GM12872 (cell line): Measurements from ENCODE around the gene GRK5.

Experiments used
- TF ChIP-seq, protein P1 (sequence below): IDR thresholded peaks from 3 replicates; pipeline ENCODE4 v1.5.1; 2011; ENCODE audit warnings: low read depth, mild to moderate bottlenecking, low read length, moderate library complexity; ENCODE audit not compliant: insufficient read depth

The GRK5 gene

DNA sequence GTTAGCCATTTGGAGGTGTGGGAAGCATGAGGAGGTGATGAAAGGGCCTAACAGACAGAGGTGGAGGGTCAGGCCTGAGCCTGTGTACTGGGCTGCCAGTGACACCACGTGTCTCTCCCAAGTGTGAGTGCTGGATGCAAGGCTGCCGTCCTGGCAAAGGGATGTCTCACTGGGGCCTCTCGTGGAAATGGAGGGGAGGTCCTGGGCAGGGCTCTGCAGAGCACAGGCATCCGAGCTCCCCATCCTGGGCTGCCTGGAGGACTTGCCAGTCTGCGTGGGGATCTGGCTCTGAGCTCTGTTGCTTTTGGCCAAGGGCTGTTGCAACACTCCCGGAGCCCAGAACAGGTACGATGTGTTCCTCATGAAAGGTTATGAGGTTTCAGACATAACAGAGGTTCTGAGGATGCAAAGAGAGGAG lies 77.3 kb downstream of the GRK5 start:
- TF ChIP-seq, protein P1, sequence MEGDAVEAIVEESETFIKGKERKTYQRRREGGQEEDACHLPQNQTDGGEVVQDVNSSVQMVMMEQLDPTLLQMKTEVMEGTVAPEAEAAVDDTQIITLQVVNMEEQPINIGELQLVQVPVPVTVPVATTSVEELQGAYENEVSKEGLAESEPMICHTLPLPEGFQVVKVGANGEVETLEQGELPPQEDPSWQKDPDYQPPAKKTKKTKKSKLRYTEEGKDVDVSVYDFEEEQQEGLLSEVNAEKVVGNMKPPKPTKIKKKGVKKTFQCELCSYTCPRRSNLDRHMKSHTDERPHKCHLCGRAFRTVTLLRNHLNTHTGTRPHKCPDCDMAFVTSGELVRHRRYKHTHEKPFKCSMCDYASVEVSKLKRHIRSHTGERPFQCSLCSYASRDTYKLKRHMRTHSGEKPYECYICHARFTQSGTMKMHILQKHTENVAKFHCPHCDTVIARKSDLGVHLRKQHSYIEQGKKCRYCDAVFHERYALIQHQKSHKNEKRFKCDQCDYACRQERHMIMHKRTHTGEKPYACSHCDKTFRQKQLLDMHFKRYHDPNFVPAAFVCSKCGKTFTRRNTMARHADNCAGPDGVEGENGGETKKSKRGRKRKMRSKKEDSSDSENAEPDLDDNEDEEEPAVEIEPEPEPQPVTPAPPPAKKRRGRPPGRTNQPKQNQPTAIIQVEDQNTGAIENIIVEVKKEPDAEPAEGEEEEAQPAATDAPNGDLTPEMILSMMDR = no peak

- TF ChIP-seq, protein P1 = no peak
Measured at GRCh38 chr10:119285495-119286267, 78.3 kb downstream of the GRK5 start.

GRCh38 chr10:119286516-119286915 lies 79.1 kb downstream of the GRK5 start:
- TF ChIP-seq, protein P1 = no peak

DNA sequence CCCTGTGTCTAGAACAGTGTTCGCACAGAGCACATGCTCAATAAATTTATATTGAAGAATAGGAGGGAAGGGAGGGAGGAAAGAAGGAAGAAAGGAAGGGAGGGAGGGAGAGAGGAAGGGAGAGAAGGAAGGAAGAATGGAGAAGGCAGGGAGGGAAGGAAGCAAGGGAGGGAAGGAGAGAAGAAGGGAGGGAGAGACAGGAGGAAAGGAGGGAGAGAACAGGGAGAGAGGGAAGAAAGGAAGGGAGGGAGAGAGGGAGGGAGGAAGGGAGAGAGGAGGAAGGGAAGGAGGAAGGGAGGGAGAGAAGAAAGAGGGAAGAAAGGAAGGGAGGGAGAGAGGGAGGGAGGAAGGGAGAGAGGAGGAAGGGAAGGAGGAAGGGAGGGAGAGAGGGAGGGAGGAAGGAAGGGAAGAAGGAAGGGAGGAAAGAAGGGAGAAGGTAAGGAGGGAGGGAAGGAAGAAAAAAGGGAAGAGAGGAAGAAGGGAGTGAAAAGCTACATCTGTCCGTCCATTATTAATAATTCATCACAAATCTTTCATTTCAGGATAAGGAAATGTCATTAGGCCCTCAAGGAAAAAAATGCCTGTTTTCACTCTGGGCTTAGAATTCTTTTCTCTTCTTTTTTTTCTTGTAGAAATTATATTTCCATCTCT lies 79.7 kb downstream of the GRK5 start:
- TF ChIP-seq, protein P1 = no peak

DNA sequence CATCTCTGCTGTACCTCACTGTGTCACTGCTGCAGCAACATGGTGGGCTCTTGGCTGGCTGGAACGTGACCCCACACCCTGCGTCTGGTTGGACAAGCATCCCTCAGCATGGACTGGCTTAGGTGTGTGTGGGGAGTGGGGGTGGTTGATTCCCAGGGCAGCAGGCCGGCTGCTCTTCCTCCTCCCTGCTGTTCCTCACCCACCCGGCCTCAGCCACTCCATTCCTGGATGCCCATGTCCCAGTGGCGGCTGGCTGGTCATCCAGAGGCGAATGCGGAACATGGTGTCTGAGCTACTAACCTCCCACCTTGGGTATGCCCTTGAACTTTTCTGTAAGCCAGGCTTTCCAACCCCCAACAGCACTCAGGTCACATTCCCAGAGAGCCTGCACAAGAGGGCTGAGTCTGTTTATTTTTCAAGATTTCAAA lies 81.2 kb downstream of the GRK5 start:
- TF ChIP-seq, protein P1 = no peak

GRCh38 chr10:119289227-119289920 lies 82.0 kb downstream of the GRK5 start:
- TF ChIP-seq, protein P1 = no peak
